Fibroblast of peridontal ligament (primary cell): ENCODE data around the gene ELK3.
A peak's percentile ranks its signal among the peaks of the same experiment; 100 is the strongest.

Source experiments
- DNase-seq: peaks from one replicate; pipeline ENCODE4 v3.0.0-alpha.2; 2010; ENCODE audit errors: extremely low read depth

The ELK3 gene

GRCh38 chr12:96189781-96190180, 4.4 kb upstream of the ELK3 start:
- no peak for DNase-seq

GRCh38 chr12:96190413-96191108, 3.6 kb upstream of the ELK3 start:
- no peak for DNase-seq

- DNase-seq, result no peak
Observed at GRCh38 chr12:96192926-96193573, 1.1 kb upstream of the ELK3 start.

- DNase-seq, result no peak
Observed at GRCh38 chr12:96194576-96194889, 358 bp downstream of the ELK3 start.

- DNase-seq, result peak; percentile 86
Observed at GRCh38 chr12:96194971-96195844, 1.0 kb downstream of the ELK3 start.

GRCh38 chr12:96195845-96196451, 1.8 kb downstream of the ELK3 start:
- DNase-seq, result peak; percentile 48

- no peak for DNase-seq
Observed at GRCh38 chr12:96196781-96197180, 2.6 kb downstream of the ELK3 start.

- DNase-seq, result peak; percentile 94
Observed at GRCh38 chr12:96197503-96198272, 3.5 kb downstream of the ELK3 start.

GRCh38 chr12:96198965-96199364, 4.8 kb downstream of the ELK3 start:
- DNase-seq, result peak; percentile 96

- no peak for DNase-seq
Observed at GRCh38 chr12:96199464-96199863, 5.3 kb downstream of the ELK3 start.

GRCh38 chr12:96201272-96202227, 7.4 kb downstream of the ELK3 start:
- no peak for DNase-seq

GRCh38 chr12:96204381-96204780, 10.2 kb downstream of the ELK3 start:
- DNase-seq, result no peak

- DNase-seq, result no peak
Observed at GRCh38 chr12:96205908-96206307, 11.7 kb downstream of the ELK3 start.

GRCh38 chr12:96206936-96207662, 12.9 kb downstream of the ELK3 start:
- no peak for DNase-seq

GRCh38 chr12:96208346-96208745, 14.2 kb downstream of the ELK3 start:
- peak; percentile 88 for DNase-seq

GRCh38 chr12:96208801-96209549, 14.8 kb downstream of the ELK3 start:
- peak; percentile 47 for DNase-seq

GRCh38 chr12:96210376-96211055, 16.3 kb downstream of the ELK3 start:
- DNase-seq, result no peak

GRCh38 chr12:96211988-96212387, 17.8 kb downstream of the ELK3 start:
- DNase-seq, result no peak
